Kidney (tissue), 14 donors: ENCODE data around the gene PLCB2. TPM values are rescaled to one million over a fixed set of nuclear protein-coding genes. Genes with fewer than 3 reads are reported as not detected.

Experiments
- DNase-seq, 5 donors: peaks; one replicate each; pipeline ENCODE4 v3.0.0-alpha.2; 2013 to 2020
- FAIRE-seq: peaks from 2 replicates; lab custom pipeline; 2012; peaks lifted over from hg19 to GRCh38; lab: Jason Lieb, UNC
- H3K27ac ChIP-seq, 2 donors: one replicate each; pipeline ENCODE4 v1.7.0; 2013; ENCODE audit warnings: low read depth in 2 of 2, low read length in 2 of 2, inconsistent platforms in 1 of 2
- H3K27me3 ChIP-seq: one replicate; pipeline ENCODE4 v1.7.1; 2013; ENCODE audit warnings: low read length, inconsistent platforms; ENCODE audit not compliant: control insufficient read depth, insufficient read depth
- H3K36me3 ChIP-seq, 3 donors: one replicate each; pipeline versions ENCODE4 v1.7.0 to v1.7.1; 2013; ENCODE audit warnings: low read length in 3 of 3, control low read depth in 1 of 3, inconsistent platforms in 1 of 3; ENCODE audit not compliant: insufficient read depth in 3 of 3, control insufficient read depth in 2 of 3
- H3K4me1 ChIP-seq, 3 donors: one replicate each; pipeline versions ENCODE4 v1.7.0 to v1.7.1; 2013; ENCODE audit warnings: low read length in 3 of 3, inconsistent platforms in 1 of 3, low read depth in 1 of 3; ENCODE audit not compliant: control insufficient read depth in 2 of 3, insufficient read depth in 2 of 3
- H3K4me3 ChIP-seq, 3 donors: one replicate each; pipeline versions ENCODE4 v1.7.0 to v1.8.1; 2013; ENCODE audit warnings: low read length in 3 of 3, control low read depth in 1 of 3, inconsistent platforms in 1 of 3
- H3K9ac ChIP-seq, 3 donors: one replicate each; pipeline versions ENCODE4 v1.7.0 to v1.7.1; 2013; ENCODE audit warnings: low read length in 3 of 3, control low read depth in 1 of 3, inconsistent platforms in 1 of 3
- H3K9me3 ChIP-seq, 3 donors: one replicate each; pipeline versions ENCODE4 v1.7.0 to v1.7.1; 2013; ENCODE audit warnings: low read length in 3 of 3, control low read depth in 1 of 3, inconsistent platforms in 1 of 3; ENCODE audit not compliant: control insufficient read depth in 2 of 3, insufficient read depth in 1 of 3
- CTCF ChIP-seq: IDR thresholded peaks from 3 replicates; pipeline ENCODE4 v1.5.1; 2012; ENCODE audit warnings: mild to moderate bottlenecking, moderate library complexity, borderline replicate concordance; ENCODE audit not compliant: insufficient read depth; ENCODE audit errors: extremely low read depth
- intact Hi-C: fragments of 100-400 bp; cut with DNase I; formaldehyde crosslinking; loops from one replicate; pipeline ENCODE4 v1.11.1; 2022
- polyA plus RNA-seq: library from polyadenylated mRNA; stranded (reverse); fragments of 350-450 nt; fragmentation: Illumina TruSeq; extraction: RNeasy Lipid Tissue Mini Kit (QIAGEN cat#74804); gene quantifications from one replicate; pipeline ENCODE4 v1.2.3, GENCODE V29; 2014; ENCODE audit warnings: low read depth, low replicate concordance; ENCODE audit not compliant: insufficient read depth
- total RNA-seq: library from RNA; stranded (reverse); fragmentation: NEBNext Ultra II Directional; extraction: Animal tissue kit (Norgen Biotek cat#: 25700); gene quantifications from one replicate; pipeline ENCODE4 v1.2.1, GENCODE V29; 2021
- donor health status: control.
- donor health status: control.
- donor health status: control.
- donor health status: control.
- donor health status: control.
- donor health status: DM: yes; HTN: yes; CAD: no.
- donor health status: Normal renal cell carcinoma (clear cell type).

The PLCB2 gene
- total and polyA plus RNA-seq, 2 donors from 2014 or later, result 4.4 to 37.2 TPM

DNA sequence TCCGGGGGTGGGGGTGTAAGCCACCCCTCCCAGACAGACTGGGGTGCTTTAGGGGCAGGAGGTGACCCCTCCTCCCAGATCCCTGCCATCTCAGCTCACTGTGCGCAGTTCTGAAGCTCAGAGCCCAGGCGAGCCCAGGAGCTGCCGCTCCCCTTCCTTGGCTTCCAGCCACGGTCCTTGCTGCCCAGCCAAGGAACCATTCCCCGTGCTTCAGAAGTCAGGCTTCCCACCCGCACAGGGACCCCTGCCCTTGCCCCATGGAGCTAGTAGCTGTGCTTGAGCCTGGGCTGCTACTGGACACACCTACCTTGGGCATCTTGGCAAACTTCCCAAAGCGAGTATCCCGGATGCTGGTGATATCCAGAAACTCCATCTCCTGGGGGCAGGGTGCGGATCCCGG lies 4.8 kb downstream of the PLCB2 start:
- Histone ChIP-seq H3K27me3 (no peaks in the 10 kb centered on the region), H3K36me3 (no peaks in the 10 kb centered on the region), H3K27ac (no peak overlapping the region), H3K4me1 (no peaks in the 10 kb centered on the region), H3K9ac (no peak overlapping the region), H3K4me3 (no peak overlapping the region), H3K9me3 (peaks cover 0 to 6% (median 2%) of the 10 kb centered on the region in 3 donors)
- intact Hi-C loops, result no loop called here
- no peak for FAIRE-seq
- peak in 1 of 5 donors; percentile 64 for DNase-seq
- no peak for TF ChIP-seq CTCF

DNA sequence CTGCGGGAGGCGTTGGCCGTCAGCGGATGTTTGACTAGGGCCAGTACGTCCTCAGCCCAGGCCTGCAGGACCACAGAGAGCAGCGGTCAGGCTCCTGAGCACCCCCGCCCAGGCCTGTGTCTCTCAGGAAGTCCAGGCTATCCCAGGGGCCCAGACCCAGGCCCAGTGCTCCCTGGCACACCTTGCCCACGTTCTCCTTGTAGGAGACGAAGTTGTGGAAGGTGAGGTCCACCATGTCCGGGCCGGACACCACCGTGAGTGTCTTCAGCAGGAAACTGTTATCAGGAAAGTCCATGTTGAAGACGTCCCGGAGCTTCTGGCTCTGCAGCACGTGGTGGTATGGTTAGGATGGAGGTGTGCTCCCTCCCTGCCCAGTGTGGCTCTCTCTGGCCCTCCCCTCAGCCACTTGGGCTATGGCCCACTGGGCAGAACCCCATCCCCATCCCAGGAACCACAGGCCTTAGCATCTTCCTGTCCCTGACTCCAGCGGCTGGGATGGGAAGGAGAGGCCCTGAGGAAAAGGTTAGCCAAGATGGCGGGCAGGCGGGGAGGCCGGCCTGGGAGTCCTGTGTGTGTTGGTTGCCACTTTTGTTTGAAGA lies 5.3 kb downstream of the PLCB2 start:
- no peak for FAIRE-seq
- TF ChIP-seq CTCF, result no peak
- intact Hi-C loops, result no loop called here
- no peaks in the 10 kb centered on the region for H3K4me1 ChIP-seq
- H3K9ac ChIP-seq, result no peak overlapping the region
- H3K36me3 ChIP-seq, result no peaks in the 10 kb centered on the region
- H3K9me3 ChIP-seq, result peaks cover 0 to 6% (median 2%) of the 10 kb centered on the region in 3 donors
- H3K27me3 ChIP-seq, result no peaks in the 10 kb centered on the region
- DNase-seq, result peak in 1 of 5 donors; percentile 54
- no peak overlapping the region for H3K4me3 ChIP-seq
- H3K27ac ChIP-seq, result no peak overlapping the region

- Histone ChIP-seq H3K9ac (no peak overlapping the region), H3K36me3 (no peaks in the 10 kb centered on the region), H3K27ac (no peak overlapping the region), H3K9me3 (peaks cover 0 to 6% (median 2%) of the 10 kb centered on the region in 3 donors), H3K4me3 (no peak overlapping the region), H3K27me3 (no peaks in the 10 kb centered on the region), H3K4me1 (no peaks in the 10 kb centered on the region)
- FAIRE-seq, result no peak
- peak; percentile 52 to 71 (median 53) for DNase-seq
- TF ChIP-seq CTCF, result no peak
- intact Hi-C loops, result no loop called here
These were observed 6.1 kb downstream of the PLCB2 start for GRCh38 chr15:40301467-40302179.
